Stimulated activated CD4-positive, alpha-beta T cell treated with anti-CD3 and anti-CD28 coated beads, Interleukin-15, amount 100 ng/mL, for 48 hours (primary cell): ENCODE measurements around the gene DCAF17.
"Not testable (repeated sequence)": the region's sequence is repeated elsewhere in the genome, so short reads cannot be mapped to it uniquely, and the experiment has no call there.

Source experiments
- DNase-seq, 2 donors: peaks; one replicate each; pipeline ENCODE4 v3.0.0-alpha.2; 2020; ENCODE audit warnings: low read depth in 2 of 2

The DCAF17 gene

DNA sequence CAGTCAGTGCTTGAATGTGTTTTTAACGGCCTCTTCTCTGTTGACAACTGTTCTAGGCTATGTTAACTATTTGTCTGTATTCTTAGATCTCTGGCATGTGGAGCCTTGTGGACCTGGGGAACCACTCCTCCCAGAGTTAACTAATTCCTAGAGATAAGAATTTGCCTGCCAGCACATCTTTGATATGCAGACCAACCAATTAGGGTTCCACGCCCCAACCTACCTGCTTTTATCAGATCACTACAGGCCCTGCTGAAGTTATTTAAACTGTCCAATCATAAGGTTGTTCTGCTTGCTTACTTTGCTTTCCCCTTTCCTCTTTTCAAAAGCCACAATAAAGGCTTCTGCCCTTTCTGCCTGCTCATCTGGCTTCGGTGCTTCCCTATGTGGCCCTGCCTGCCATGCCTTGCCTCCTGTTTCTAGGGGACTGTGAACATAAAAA lies 79.7 kb downstream of the DCAF17 start:
- DNase-seq = no peak

- DNase-seq = no peak
Observed at GRCh38 chr2:171514908-171515582, 81.0 kb downstream of the DCAF17 start.

- DNase-seq = no peak
Observed at GRCh38 chr2:171515672-171516298, 81.8 kb downstream of the DCAF17 start.

DNA sequence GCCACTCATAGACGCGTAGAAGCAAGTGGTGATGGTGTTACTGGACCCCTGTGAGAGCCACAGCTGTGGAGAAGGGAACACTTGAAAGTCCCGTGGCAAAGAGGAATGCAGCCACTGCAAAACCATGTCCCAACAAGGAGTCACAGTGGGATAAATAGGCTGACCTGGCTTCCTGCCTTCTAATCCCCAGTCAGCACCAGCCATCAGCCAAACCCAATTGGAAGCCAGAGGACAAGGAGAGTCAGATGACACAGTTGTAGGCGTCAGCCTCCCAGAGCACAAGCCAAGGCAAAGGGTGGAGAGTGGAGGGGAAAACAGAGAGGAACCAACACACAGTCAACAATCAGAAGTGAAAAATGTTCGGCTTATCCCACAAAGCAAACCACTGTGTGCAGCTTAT lies 82.8 kb downstream of the DCAF17 start:
- no peak for DNase-seq

GRCh38 chr2:171520471-171520870 lies 86.4 kb downstream of the DCAF17 start:
- DNase-seq = no peak

- DNase-seq = no peak
Observed at GRCh38 chr2:171521361-171522051, 87.5 kb downstream of the DCAF17 start.

DNA sequence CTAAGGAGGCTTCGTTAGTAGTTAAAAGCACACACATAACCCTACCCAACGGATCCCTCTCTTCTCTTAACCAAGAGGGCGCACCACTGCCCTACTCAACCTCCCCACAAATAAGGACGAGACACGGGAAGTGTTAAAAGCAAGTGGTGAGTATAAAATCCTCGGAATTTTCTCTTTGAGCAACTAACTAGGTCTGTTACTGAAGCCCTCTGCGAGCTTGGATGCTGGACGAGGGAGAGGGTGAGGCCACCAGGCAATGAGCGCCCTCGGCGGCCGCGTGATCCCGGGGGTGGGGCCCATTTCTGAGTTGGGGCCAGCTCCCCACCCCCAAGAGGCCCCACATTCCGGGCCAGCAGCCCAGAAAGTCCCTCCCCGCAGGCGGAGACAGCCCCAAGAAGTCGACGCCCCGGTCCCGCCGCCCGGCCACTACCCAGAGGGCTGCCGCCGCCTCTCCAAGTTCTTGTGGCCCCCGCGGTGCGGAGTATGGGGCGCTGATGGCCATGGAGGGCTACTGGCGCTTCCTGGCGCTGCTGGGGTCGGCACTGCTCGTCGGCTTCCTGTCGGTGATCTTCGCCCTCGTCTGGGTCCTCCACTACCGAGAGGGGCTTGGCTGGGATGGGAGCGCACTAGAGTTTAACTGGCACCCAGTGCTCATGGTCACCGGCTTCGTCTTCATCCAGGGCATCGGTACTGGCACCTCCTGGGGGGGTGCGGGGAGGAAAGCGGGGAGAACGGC lies 88.2 kb downstream of the DCAF17 start, which contains the start of gene CYBRD1:
Gene CYBRD1, plus strand, starts transcription at position 423 of the 736 bp plus-strand sequence. Its CDS starts 72 bp downstream, at position 495.
- DNase-seq = peak in 1 of 2 donors; percentile 1

- no peak for DNase-seq
Observed at GRCh38 chr2:171522788-171523087, 88.7 kb downstream of the DCAF17 start.

DNA sequence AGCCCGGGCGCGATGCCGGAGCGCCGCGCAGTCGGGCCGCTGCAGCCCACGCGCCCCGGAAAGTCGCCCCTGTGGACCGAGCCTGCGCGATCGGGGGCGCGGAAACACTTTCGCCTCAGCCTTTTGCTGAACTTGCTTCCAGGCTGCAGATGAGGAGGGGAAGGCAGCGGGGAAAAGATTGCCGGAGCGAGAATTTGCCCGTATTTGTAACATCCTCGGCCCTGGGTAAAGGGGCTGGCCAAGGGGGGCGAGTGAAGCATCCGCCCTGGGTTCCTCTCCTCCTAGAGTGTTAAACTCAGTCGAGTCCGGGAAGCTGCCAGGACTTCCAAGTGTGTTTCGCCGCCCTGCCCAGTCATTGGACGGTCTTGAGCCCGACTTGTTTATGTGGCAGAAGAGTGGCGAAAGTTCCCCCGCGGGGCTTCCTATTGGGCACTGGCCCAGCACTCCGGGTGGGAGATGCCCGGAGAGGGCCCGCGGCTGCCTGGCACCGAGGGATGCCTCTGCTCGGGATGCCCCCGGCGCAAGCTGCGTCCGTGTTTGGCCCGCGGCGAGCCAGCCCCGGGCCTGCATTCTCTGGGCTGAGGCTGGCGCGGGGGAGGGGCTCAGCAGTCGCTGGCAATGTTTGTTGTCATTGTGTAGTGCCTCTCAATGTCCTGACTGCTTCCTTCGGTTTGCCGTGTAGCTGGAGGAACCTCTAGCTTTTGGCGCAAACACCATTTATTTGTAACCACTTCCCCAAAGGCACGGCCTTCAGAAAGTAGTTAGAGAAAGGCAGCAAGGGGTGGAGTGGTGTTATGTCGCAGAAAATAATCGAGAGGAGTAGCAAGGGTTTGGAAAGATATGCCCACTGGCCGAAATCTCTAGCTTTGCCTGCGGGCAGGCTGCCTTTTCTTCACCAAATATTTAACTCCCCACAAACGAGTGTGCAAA lies 89.3 kb downstream of the DCAF17 start:
- DNase-seq = no peak

DNA sequence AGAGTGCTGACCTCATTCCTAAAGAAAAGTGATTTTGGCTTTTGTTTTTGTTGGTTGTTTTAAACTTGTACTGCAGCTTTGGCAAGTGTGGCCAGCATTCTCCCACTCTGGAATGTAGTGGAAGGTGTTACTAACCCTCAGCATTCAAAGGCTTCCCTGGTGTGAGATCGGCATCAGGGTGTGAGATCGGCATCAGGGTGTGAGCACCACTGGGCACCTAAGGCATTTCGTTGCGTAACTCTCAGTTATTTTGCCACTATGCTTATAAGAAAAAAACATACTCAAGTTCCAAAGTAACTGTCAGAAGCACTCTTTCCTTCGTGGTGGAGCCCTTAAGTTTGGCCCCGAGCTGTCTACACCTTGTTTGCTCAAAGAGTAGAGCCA lies 90.0 kb downstream of the DCAF17 start:
- DNase-seq = no peak

GRCh38 chr2:171529914-171530313 lies 95.9 kb downstream of the DCAF17 start:
- DNase-seq = peak in 1 of 2 donors; percentile 11

DNA sequence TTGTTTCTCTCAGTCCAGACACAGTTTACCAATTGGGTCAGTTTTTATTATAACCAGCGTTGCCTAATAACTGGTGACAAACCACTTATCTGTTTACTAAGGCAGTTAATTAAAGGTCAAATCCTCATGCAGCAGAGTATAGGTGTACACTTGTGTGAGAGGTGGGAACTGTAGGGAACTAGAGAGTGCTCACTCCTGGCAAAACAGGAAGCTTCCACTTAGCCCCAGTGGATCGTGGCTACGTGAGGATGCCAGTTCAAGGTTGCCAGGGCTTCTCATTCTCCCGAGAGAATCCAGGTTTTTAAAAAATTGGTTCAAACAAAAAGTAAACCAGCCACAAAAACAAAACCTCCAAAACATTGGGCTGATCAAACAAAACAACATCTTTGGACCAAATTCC lies 96.4 kb downstream of the DCAF17 start:
- DNase-seq = no peak

GRCh38 chr2:171530859-171531258 lies 96.8 kb downstream of the DCAF17 start:
- DNase-seq = not testable (repeated sequence)

DNA sequence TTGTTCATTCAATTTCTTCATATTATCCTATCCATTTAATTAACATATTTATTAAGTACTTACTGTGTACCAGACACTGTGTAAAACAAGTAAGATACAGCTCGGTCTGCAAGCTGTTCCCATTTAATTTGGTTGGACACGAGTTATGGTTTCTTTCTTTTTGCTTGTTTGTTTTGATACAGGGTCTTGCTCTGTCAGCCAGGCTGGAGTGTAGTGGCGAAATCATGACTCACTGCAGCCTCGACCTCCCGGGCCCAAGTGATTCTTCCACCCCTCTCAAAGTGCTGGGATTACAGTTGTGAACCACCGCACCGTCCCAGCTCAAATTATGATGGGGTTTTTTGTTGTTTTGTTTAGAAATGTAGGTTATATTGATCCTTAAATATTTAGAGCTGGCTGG lies 97.3 kb downstream of the DCAF17 start:
- no peak for DNase-seq

- no peak for DNase-seq
Observed at GRCh38 chr2:171531836-171532450, 97.9 kb downstream of the DCAF17 start.

DNA sequence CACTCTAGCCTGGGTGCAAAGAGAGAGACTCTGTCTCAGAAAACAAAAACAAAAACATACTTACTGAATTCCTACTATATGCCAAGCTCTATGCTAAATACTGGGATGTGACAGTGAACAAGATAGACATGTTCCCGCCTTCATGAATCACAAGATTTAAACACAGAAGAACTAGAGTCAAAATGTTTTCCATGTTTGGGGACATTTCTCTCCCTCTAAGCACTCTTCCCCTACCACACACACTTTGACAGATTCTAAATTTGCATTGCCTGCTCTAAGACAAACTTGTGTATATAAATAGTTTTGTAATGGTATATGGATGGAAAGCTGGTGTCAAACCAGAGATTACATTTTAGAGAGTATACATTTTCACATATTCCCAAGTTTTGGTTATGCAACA lies 99.3 kb downstream of the DCAF17 start:
- no peak for DNase-seq
